ENCODE measurements around the gene NPW.
"Not testable (repeated sequence)": the region's sequence is repeated elsewhere in the genome, so short reads cannot be mapped to it uniquely, and the experiment has no call there.

The NPW gene

DNA sequence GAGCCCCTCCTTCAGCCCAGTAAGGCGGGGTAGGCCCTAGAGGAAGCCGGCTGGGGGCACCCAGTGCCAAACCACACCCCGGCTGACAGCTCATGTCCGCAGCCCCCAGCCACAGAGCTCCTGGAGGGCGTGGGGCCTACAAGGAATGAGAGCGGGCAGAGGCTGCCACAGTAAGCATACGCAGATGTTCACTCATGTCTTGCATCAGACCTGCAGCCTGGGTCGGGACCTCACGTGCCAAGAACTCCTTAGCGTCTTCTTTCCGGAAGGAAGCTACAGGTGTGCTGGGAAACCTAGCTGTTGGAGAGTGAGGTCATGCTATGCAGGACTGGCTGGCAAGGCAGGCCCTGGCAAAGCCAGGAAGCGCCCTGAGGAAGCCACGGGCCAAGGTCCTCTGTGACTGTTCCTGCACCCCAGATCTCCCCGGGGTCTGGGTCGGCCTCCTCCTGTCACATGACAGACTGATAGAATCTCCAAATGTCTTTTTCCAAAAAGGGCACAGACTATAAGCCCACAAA lies 11.5 kb upstream of the NPW start:
- TF ChIP-seq, protein P1, sequence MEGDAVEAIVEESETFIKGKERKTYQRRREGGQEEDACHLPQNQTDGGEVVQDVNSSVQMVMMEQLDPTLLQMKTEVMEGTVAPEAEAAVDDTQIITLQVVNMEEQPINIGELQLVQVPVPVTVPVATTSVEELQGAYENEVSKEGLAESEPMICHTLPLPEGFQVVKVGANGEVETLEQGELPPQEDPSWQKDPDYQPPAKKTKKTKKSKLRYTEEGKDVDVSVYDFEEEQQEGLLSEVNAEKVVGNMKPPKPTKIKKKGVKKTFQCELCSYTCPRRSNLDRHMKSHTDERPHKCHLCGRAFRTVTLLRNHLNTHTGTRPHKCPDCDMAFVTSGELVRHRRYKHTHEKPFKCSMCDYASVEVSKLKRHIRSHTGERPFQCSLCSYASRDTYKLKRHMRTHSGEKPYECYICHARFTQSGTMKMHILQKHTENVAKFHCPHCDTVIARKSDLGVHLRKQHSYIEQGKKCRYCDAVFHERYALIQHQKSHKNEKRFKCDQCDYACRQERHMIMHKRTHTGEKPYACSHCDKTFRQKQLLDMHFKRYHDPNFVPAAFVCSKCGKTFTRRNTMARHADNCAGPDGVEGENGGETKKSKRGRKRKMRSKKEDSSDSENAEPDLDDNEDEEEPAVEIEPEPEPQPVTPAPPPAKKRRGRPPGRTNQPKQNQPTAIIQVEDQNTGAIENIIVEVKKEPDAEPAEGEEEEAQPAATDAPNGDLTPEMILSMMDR (IDR thresholded peaks at IDR 0.05; ENCODE audit: low read depth, low read length) = no peak
- peak; percentile 68 to 77 for DNase-seq (ENCODE audit: low read depth in 2 of 2)
- peak overlapping the region; percentile 63 to 79 for H3K4me3 ChIP-seq (replicated peaks in 1 of 2; ENCODE audit: low read depth in 2 of 2, low read length in 2 of 2)

DNA sequence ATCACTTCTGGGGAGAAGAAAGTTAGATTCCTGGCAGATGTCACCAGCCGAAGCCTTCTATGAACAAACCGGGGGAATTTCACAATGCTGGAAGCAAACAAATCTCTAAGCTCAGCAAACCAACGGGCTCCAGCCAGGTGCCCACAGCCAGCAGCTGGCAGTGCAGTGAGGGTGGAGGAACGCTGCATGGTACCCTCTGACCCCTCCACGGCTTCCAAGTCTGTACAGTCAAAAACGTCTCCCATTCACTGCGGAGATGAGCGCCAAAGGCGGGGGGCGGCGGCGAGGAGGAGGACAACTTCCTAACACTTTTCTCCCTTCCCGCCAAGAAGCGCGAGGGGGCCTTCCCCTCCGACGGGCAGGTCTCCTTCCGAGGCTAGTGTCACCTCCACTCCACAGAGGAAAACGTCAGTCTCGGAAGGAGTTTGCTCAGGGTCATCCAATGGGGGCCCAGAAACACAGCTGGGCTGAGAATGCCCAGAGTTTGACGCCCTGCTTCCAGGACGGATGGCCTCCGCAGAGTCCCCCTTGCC lies 10.9 kb upstream of the NPW start:
- TF ChIP-seq, protein P1 (IDR thresholded peaks at IDR 0.05; ENCODE audit: low read depth, low read length) = no peak
- peak; percentile 53 to 66 for DNase-seq (ENCODE audit: low read depth in 2 of 2)
- peak overlapping the region; percentile 63 to 79 for H3K4me3 ChIP-seq (replicated peaks in 1 of 2; ENCODE audit: low read depth in 2 of 2, low read length in 2 of 2)

DNA sequence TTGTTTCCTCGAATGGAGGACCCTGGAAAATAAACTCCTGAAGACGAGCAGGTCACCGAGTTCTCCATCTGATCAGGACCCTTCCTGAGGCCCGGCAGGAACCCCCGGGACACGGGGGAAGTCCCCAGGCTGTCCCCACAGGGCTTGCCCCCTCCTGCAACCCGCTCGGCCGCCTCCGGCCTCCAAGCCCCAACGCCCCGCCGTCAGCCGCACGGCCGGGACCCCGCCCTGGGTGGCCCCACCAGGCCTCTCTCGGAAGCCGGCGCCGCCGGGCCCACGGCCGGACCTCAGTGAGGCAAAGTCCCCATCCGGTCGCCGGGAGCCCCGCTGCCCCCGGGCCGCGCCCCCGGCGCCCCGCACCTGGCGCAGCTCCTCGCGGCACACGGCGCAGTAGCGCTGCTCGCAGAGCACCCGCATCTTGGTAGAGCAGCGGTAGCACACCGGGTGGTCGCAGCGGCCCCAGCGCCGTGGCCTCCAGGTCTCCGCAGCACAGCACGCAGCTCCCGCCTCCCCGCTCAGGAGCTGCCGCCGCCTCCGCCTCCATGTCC lies 10.3 kb upstream of the NPW start:
- peak overlapping the region; percentile 63 to 79 for H3K4me3 ChIP-seq (replicated peaks in 1 of 2; ENCODE audit: low read depth in 2 of 2, low read length in 2 of 2)
- DNase-seq (ENCODE audit: low read depth in 2 of 2) = no peak
- TF ChIP-seq, protein P1 (IDR thresholded peaks at IDR 0.05; ENCODE audit: low read depth, low read length) = no peak

GRCh38 chr16:2009791-2010510 lies 9.6 kb upstream of the NPW start, which contains the start of gene ZNF598:
ZNF598 (minus strand) TSS chr16:2009821.
- TF ChIP-seq, protein P1 (IDR thresholded peaks at IDR 0.05; ENCODE audit: low read depth, low read length) = no peak
- peak; percentile 83 to 90 for DNase-seq (ENCODE audit: low read depth in 2 of 2)
- H3K4me3 ChIP-seq (replicated peaks in 1 of 2; ENCODE audit: low read depth in 2 of 2, low read length in 2 of 2) = peak within 1 kb of the TSS; percentile 63 to 79

- not testable (repeated sequence) for DNase-seq (ENCODE audit: low read depth in 2 of 2); H3K4me3 ChIP-seq (replicated peaks in 1 of 2; ENCODE audit: low read depth in 2 of 2, low read length in 2 of 2)
Measured at GRCh38 chr16:2011726-2012125, 7.9 kb upstream of the NPW start.

- TF ChIP-seq, protein P1 (IDR thresholded peaks at IDR 0.05; ENCODE audit: low read depth, low read length) = no peak
- no peak for DNase-seq (ENCODE audit: low read depth in 2 of 2)
- H3K4me3 ChIP-seq (replicated peaks in 1 of 2; ENCODE audit: low read depth in 2 of 2, low read length in 2 of 2) = no peak overlapping the region
Measured at GRCh38 chr16:2013527-2013926, 6.1 kb upstream of the NPW start.

Measured in cardiac fibroblast (primary cell).